ENCODE data around the gene PSMC3. TPM values are rescaled to one million over a fixed set of nuclear protein-coding genes. Genes with fewer than 3 reads are reported as not detected.

The PSMC3 gene
- total and polyA plus RNA-seq, 10 donors, result 59.7 to 105 (median 71.7) TPM

DNA sequence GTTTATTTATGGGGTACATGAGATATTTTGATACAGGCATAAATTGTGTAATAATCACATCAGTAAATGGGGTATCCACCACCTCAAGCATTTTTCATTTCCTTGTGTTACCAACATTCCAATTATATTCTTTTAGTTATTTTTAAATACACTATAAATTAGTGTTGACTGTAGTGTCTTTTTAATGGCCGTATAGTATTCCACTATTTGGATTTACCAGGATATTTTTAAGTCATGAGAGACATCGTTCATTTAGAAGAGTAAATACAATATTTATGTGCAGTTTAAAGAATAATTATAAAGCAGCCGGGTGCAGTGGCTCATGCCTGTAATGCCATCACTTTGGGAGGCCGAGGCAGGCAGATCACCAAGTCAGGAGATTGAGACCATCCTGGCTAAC, 41.7 kb downstream of the PSMC3 start:
- TF ChIP-seq, protein P1, sequence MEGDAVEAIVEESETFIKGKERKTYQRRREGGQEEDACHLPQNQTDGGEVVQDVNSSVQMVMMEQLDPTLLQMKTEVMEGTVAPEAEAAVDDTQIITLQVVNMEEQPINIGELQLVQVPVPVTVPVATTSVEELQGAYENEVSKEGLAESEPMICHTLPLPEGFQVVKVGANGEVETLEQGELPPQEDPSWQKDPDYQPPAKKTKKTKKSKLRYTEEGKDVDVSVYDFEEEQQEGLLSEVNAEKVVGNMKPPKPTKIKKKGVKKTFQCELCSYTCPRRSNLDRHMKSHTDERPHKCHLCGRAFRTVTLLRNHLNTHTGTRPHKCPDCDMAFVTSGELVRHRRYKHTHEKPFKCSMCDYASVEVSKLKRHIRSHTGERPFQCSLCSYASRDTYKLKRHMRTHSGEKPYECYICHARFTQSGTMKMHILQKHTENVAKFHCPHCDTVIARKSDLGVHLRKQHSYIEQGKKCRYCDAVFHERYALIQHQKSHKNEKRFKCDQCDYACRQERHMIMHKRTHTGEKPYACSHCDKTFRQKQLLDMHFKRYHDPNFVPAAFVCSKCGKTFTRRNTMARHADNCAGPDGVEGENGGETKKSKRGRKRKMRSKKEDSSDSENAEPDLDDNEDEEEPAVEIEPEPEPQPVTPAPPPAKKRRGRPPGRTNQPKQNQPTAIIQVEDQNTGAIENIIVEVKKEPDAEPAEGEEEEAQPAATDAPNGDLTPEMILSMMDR (IDR thresholded peaks at IDR 0.05 in 8 of 11, conservative IDR thresholded peaks at IDR 0.05 in 3 of 11), result no peak
- TF ChIP-seq POLR2AphosphoS5 (IDR thresholded peaks at IDR 0.05), result no peak
- no peak for TF ChIP-seq POLR2A (IDR thresholded peaks at IDR 0.05)

GRCh38 chr11:47383071-47383470, 43.2 kb downstream of the PSMC3 start:
- intact Hi-C loops (cut with DNase I; ENCODE audit: low total_unique reads), result no loop called here
- Histone ChIP-seq H3K27ac (peak overlapping the region in 4 of 8 donors; percentile 13 to 65 (median 42)), H3K36me3 (peaks cover 0 to 22% (median 0%) of the 10 kb centered on the region in 6 donors), H3K4me1 (peaks cover 0 to 46% (median 18%) of the 10 kb centered on the region in 6 donors), H3K9me3 (no peaks in the 10 kb centered on the region), H3K4me3 (no peak overlapping the region), H3K27me3 (replicated peaks in 1 of 7) (no peaks in the 10 kb centered on the region)
- TF ChIP-seq POLR2AphosphoS5 (IDR thresholded peaks at IDR 0.05) (no peak), POLR2A (IDR thresholded peaks at IDR 0.05) (no peak)
- TF ChIP-seq, protein P1 (IDR thresholded peaks at IDR 0.05 in 8 of 11, conservative IDR thresholded peaks at IDR 0.05 in 3 of 11), result no peak
- 44 to 72% (median 62%) methylated on average over 4 of the region's 4 CpGs for WGBS, 5 donors
- DNase-seq, result peak; percentile 35

More for the DNA sequence above, 41.7 kb downstream of the PSMC3 start:
- intact Hi-C loops (cut with DNase I; ENCODE audit: low total_unique reads), result no loop called here
- Histone ChIP-seq H3K9me3 (no peaks in the 10 kb centered on the region), H3K27me3 (replicated peaks in 1 of 7) (no peaks in the 10 kb centered on the region), H3K4me3 (no peak overlapping the region), H3K27ac (no peak overlapping the region), H3K36me3 (peaks cover 0 to 22% (median 0%) of the 10 kb centered on the region in 6 donors), H3K4me1 (peaks cover 3 to 51% (median 28%) of the 10 kb centered on the region in 6 donors)
- DNase-seq, result peak; percentile 18
- 94 to 99% (median 97%) methylated on average over 4 of the region's 4 CpGs for WGBS, 5 donors

GRCh38 chr11:47380078-47380477, 46.2 kb downstream of the PSMC3 start:
- Histone ChIP-seq H3K9me3 (no peaks in the 10 kb centered on the region), H3K27ac (peak overlapping the region in 2 of 8 donors; percentile 33 to 48), H3K27me3 (replicated peaks in 1 of 7) (no peaks in the 10 kb centered on the region), H3K4me3 (no peak overlapping the region), H3K36me3 (peaks cover 0 to 34% (median 2%) of the 10 kb centered on the region in 6 donors), H3K4me1 (peaks cover 0 to 49% (median 23%) of the 10 kb centered on the region in 6 donors)
- no peak for DNase-seq
- intact Hi-C loops (cut with DNase I; ENCODE audit: low total_unique reads), result no loop called here
- TF ChIP-seq, protein P1 (IDR thresholded peaks at IDR 0.05 in 8 of 11, conservative IDR thresholded peaks at IDR 0.05 in 3 of 11), result no peak
- TF ChIP-seq POLR2A (IDR thresholded peaks at IDR 0.05), result no peak
- no peak for TF ChIP-seq POLR2AphosphoS5 (IDR thresholded peaks at IDR 0.05)
- WGBS, 5 donors, result 92 to 98% (median 97%) methylated on average over 2 of the region's 2 CpGs

- Histone ChIP-seq H3K36me3 (peaks cover 0 to 42% (median 4%) of the 10 kb centered on the region in 6 donors), H3K27me3 (replicated peaks in 1 of 7) (no peaks in the 10 kb centered on the region), H3K4me3 (no peak overlapping the region), H3K27ac (peak overlapping the region in 7 of 8 donors; percentile 83 to 98 (median 97)), H3K4me1 (peaks cover 2 to 57% (median 30%) of the 10 kb centered on the region in 6 donors), H3K9me3 (no peaks in the 10 kb centered on the region)
- TF ChIP-seq POLR2AphosphoS5 (IDR thresholded peaks at IDR 0.05) (no peak), POLR2A (IDR thresholded peaks at IDR 0.05) (no peak)
- TF ChIP-seq, protein P1 (IDR thresholded peaks at IDR 0.05 in 8 of 11, conservative IDR thresholded peaks at IDR 0.05 in 3 of 11), result no peak
- intact Hi-C loops (cut with DNase I; ENCODE audit: low total_unique reads), result no loop called here
- no peak for DNase-seq
- WGBS, 5 donors, result 89 to 98% (median 95%) methylated on average over 2 of the region's 2 CpGs
Measured at GRCh38 chr11:47379317-47379716, 46.9 kb downstream of the PSMC3 start.

Data from spleen (tissue), 11 donors.